HFFc6 (cell line): ENCODE results near the gene GSK3A. TPM values are rescaled to one million over a fixed set of nuclear protein-coding genes. Genes with fewer than 3 reads are reported as not detected.

ENCODE experiments used
- DNase-seq: peaks from one replicate; pipeline ENCODE4 v3.0.0-alpha.2; 2018
- H3K27ac Mint-ChIP-seq: 2 replicates; pipeline ENCODE4 v1.8.0; 2020; ENCODE audit warnings: mild to moderate bottlenecking, mixed read lengths
- H3K27me3 Mint-ChIP-seq: 2 replicates; pipeline ENCODE4 v1.8.0; 2021; ENCODE audit warnings: mild to moderate bottlenecking, moderate library complexity, mixed read lengths; ENCODE audit not compliant: insufficient read depth
- H3K36me3 Mint-ChIP-seq: 2 replicates; pipeline ENCODE4 v1.8.0; 2021; ENCODE audit warnings: low read depth, mixed read lengths
- H3K4me1 Mint-ChIP-seq: 2 replicates; pipeline ENCODE4 v1.8.0; 2020; ENCODE audit warnings: low read depth, mixed read lengths
- H3K4me3 Mint-ChIP-seq: 2 replicates; pipeline ENCODE4 v1.8.0; 2020; ENCODE audit warnings: mild to moderate bottlenecking, moderate library complexity, mixed read lengths
- H3K9me3 Mint-ChIP-seq: 2 replicates; pipeline ENCODE4 v1.8.0; 2020; ENCODE audit warnings: mild to moderate bottlenecking, mixed read lengths
- CTCF ChIP-seq: fragments of 200-600 bp; sonication (generic); IDR thresholded peaks from 2 replicates; pipeline ENCODE4 v1.5.0; 2021; ENCODE audit warnings: antibody characterized with exemption, mild to moderate bottlenecking
- total RNA-seq, 6 experiments: library from RNA; stranded (reverse); fragmentation: NEBNext Ultra II Directional; extraction: Animal tissue kit (Norgen Biotek cat#: 25700); gene quantifications; 2 replicates in 1 of 6; 3 replicates in 5 of 6; pipeline ENCODE4 v1.2.3, GENCODE V29; 2021

GSK3A gene
- total RNA-seq, 6 experiments from 2014 or later = 36.3 to 45.5 (median 43.1) TPM

DNA sequence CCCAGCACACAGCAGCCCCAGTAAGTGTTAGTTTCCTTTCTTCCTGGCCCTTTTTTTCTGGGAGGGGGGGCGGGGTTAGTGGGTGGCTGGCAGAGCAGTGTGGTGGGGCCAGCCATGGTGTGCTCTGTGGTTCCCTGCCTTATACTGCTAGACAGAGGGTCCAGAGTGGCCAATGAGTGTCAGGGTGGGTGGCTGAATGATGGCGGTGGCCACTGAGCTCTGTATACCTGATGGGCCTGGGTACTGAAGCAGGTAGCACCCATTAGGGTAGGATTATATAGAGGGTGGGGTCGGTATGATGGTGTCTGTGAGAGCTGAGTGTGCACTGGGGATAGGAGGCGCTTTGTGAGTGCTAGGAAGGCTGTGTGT lies 40.4 kb upstream of the GSK3A start:
- peaks cover 6% of the 10 kb centered on the region; the same call in 1 of the 2 replicates for H3K36me3 Mint-ChIP-seq
- peaks cover 40% of the 10 kb centered on the region for H3K4me1 Mint-ChIP-seq
- H3K4me3 Mint-ChIP-seq = no peak overlapping the region

DNA sequence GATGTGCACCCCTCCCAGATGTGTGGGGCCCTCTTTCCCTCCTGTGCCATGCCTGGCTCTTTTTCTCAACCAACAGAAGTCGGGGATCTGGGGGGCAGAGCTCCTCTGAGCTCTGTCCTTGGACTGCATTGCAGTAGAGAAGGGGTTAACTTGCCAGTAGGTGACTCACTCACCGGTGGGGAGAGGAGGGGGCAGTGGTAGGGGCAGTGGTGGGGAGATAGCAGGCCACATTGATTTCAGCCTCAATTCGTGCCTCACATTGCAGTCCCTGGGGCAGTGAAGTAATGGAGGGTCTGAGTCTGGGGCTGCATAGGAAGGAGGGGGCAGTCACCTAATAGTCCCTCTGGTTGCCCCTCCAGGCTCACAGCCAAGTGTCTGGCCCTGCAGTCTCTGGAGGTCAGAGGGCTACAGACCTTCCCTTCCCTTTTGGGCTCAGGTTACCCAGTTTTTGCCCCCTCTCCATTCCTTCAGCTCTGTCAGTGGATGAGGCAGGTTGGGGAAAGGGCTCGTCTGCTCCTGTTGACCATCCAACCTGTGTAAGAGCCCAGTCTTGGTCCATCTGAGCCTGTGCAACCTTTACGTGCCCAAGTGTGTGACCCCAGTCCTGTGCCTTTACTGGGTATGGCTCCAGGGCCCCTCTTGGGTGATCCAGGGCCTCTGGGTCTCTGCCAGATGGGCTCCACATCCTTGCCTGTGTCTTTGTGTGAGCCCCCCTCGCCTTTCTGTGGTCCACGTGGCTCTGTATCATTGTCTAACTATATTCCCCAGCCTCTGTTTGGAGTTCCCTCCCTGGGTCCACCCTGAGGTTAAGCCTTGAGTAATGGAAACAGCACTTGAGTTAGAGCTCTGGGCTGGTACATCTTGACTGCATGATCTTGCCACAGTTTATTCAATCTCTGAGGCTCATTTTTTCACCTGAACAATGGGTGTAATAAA lies 39.7 kb upstream of the GSK3A start:
- Mint-ChIP-seq H3K36me3 (peaks cover 6% of the 10 kb centered on the region; the same call in 1 of the 2 replicates), H3K27me3 (peaks cover 8% of the 10 kb centered on the region), H3K9me3 (no peaks in the 10 kb centered on the region), H3K27ac (peak overlapping the region; percentile 91), H3K4me3 (peak overlapping the region; percentile 78), H3K4me1 (peaks cover 46% of the 10 kb centered on the region)
- no peak for DNase-seq
- TF ChIP-seq CTCF = no peak

More for the DNA sequence above, 40.4 kb upstream of the GSK3A start:
- no peak for TF ChIP-seq CTCF
- no peak for DNase-seq
- no peaks in the 10 kb centered on the region for H3K9me3 Mint-ChIP-seq
- H3K27me3 Mint-ChIP-seq = peaks cover 5% of the 10 kb centered on the region
- peak overlapping the region; percentile 91 for H3K27ac Mint-ChIP-seq

DNA sequence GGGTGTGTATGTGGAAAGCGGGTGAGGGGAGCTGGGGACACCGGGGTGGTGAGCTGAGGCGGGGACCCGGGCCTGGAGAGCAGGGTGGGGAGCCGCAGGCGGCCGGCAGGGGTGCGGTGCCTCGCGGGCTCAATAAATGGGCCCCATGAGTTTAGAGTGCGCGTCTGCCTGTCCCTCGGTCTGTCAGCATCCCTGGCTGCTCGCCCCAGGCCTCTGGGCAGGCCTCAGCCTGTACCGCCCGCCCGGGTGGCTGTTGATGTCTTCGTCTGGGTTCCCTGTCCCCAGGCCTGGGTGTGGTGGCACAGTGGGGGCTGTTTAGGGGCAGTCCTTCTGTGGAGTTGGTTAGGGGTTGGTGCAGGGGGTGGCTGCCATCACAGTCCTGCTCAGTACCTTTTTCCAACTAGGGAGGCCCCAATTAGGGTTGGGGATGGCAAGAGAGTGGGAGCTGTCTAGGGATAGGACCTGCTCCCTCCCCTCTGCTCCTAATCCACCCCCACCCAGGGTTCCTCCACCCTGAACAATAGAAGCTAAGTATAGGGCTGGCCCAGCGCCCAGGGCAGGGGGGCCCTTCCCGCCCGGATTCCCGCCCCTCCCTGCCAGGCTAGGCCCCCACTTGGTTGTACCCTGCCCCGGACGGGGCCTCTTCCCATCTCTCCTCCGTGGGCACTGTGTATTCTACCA lies 38.9 kb upstream of the GSK3A start:
- Mint-ChIP-seq H3K36me3 (peaks cover 7% of the 10 kb centered on the region; the same call in 1 of the 2 replicates), H3K4me3 (peak overlapping the region; percentile 78), H3K9me3 (no peaks in the 10 kb centered on the region), H3K27ac (peak overlapping the region; percentile 91), H3K27me3 (peaks cover 9% of the 10 kb centered on the region), H3K4me1 (peaks cover 53% of the 10 kb centered on the region)
- TF ChIP-seq CTCF = peak; percentile 33; the same call in 1 of the 2 replicates
- no peak for DNase-seq

- no peak for DNase-seq
- H3K27ac Mint-ChIP-seq = peak overlapping the region; percentile 91; the same call in 1 of the 2 replicates
- H3K9me3 Mint-ChIP-seq = no peaks in the 10 kb centered on the region
- H3K27me3 Mint-ChIP-seq = peaks cover 9% of the 10 kb centered on the region
- TF ChIP-seq CTCF = no peak
- peaks cover 53% of the 10 kb centered on the region for H3K4me1 Mint-ChIP-seq
- H3K4me3 Mint-ChIP-seq = peak overlapping the region; percentile 78
- peaks cover 12% of the 10 kb centered on the region; the same call in 1 of the 2 replicates for H3K36me3 Mint-ChIP-seq
These were observed 38.4 kb upstream of the GSK3A start for GRCh38 chr19:42280815-42281145.

DNA sequence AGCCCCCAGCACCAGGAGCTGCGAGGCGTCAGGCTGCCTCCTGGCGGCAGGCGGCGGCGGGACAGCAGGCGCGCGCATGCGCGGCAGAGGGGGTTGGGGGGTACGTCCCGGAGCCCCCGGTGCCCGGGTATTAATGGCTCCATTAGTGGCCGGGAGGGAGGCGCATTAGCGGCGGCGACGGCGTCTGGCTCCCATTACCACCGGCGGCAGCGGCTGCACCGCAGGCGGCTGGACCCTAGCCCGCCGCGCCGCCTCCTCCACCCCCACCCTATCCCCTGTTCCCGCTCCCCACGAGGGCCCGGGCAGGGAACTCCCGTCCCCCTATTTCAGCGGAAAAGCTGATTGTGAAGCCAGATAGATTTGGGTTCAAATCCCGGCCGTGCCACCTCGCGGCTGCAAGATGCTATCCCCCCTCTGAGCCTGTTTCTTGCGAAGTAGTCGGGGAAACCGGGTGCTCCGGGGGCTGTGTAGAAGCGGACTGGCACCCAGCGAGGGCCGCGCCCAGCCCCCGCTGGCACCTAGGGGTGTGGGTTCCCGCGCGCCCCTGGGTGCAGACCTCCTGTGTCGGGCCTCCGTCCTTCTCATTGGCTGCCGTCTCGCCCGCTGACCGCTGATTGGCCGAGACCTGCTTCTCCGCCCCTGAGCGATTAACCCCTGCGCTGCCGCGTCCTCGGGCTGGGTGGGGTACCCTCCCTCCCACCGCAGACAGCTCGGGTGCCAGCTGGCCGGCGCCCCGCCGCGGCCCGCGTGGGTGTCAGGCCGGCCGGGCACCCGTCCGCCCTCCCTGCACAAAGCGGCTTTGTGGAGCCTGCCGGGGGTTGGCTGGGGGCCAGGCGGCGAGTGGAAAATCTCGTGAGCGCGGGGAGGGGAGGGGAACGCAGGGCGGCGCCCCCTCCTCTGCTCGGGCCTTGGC lies 37.8 kb upstream of the GSK3A start:
- DNase-seq = peak; percentile 87
- TF ChIP-seq CTCF = peak; percentile 95
- peaks cover 9% of the 10 kb centered on the region for H3K27me3 Mint-ChIP-seq
- H3K27ac Mint-ChIP-seq = peak overlapping the region; percentile 94
- peaks cover 50% of the 10 kb centered on the region for H3K4me1 Mint-ChIP-seq
- no peaks in the 10 kb centered on the region for H3K9me3 Mint-ChIP-seq
- peak overlapping the region; percentile 93 for H3K4me3 Mint-ChIP-seq
- H3K36me3 Mint-ChIP-seq = peaks cover 14% of the 10 kb centered on the region
